Fibroblast of the conjunctiva (primary cell): Measurements from ENCODE around the gene PPDPF.
"Not testable (repeated sequence)": the region's sequence is repeated elsewhere in the genome, so short reads cannot be mapped to it uniquely, and the experiment has no call there.

Source experiments
- DNase-seq: peaks from one replicate; pipeline ENCODE4 v3.0.0-alpha.2; 2010; ENCODE audit warnings: low read depth

Gene PPDPF

DNA sequence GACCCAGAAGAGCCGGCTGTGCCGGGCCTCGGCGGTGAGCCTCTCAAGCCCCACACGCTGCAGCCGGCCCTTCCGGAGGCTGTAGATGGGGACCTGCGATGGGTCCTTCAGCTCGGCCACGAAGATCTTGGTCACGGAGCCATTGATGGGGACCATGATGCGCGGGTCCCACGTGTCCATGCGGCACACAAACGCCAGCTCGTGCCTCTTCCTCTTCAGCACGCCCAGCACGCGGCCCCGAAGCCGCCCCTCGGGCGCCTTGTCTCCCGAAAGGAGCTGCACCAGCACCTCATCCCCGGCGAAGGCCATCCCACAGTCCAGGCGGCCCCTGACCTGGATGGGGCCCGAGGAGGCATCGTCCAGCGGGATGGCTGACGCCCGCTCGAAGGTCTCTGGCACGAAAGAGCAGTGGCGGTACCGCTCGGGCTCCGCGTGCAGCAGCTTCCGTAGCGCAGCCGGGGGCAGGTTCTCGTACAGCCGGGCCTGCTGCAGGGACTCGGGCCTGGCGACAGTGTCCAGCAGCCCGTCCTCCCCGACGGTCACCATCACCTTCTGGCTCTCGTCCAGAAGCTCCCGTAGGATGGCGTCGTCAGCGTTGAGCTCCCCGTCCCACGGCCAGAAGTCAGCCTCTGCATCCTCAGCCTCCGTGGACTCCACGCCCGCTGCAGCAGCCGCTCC lies 44.6 kb downstream of the PPDPF start:
- no peak for DNase-seq

DNA sequence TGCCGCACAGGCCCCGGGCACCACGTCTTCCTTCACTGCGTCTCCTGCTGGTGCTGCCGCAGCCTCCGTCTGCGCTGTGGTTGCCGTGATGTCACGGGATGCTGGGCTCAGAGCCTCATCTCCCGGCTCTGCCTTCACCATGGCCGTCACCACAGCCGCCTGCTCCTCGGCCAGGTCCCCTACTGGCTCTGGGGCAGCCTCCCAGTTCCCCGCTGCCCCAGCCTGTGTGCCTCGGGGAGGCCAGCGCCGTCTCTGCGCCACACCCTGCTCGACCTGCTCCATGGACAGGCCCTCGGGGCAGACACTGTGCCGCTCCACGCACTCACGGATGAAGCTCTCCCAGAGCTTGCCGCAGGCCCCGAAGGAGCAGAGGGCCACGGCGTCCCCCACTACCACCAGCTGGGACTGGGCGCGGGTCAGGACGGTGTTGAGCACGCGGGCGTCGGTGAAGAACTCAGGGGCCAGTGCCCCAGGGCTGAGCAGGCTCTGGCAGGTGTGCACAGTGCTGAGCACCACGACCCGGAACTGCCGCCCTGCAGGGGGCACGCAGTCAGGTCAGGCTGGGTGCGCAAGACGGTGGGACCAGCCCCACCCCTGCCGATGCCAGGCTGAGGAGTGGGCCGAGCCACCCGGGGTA lies 45.3 kb downstream of the PPDPF start:
- DNase-seq: no peak

DNA sequence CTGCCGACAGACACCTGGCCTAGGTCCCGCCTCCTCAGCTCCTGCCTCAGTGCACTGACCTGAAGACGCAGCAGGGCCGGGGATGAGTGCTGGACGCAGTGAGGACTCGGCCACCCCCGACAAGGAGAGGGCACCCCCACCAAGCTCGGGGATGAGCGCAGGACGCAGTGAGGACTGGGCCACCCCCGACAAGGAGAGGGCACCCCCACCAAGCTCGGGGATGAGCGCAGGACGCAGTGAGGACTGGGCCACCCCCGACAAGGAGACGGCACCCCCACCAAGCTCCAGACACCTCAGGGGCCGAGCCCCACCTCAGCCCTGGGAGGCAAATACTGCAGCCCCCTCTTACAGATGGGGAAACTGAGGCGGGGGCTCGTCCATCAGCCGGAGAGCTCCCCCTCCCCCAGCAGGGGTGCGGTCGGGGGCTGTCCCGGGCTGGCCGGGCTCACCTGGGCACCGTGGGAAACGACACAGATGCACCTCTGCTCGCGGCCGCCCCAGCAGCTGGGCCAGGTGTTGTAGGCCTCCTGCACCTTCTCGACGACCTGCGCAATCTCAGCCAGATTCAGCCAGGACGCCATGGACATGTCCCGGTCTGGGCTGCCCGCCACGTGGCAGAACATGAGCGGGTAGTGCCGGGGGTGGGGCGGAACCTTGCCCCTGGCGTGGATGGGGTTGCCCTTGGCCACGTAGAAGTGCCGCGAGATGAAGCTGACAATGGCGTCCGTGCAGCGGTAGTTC lies 46.0 kb downstream of the PPDPF start:
- DNase-seq: no peak

DNA sequence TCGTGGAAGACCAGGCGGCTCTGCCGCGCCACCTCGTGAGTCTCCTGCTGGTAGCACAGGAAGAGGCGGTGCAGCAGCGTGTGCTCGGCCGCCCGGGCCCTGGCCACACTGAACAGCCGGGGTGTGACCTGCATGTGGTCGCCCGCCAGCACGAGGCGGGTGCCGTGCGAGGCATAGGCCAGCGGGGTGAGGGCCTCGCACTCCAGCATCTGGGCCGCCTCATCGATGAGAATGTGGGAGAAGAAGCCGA lies 46.5 kb downstream of the PPDPF start:
- DNase-seq: no peak

DNA sequence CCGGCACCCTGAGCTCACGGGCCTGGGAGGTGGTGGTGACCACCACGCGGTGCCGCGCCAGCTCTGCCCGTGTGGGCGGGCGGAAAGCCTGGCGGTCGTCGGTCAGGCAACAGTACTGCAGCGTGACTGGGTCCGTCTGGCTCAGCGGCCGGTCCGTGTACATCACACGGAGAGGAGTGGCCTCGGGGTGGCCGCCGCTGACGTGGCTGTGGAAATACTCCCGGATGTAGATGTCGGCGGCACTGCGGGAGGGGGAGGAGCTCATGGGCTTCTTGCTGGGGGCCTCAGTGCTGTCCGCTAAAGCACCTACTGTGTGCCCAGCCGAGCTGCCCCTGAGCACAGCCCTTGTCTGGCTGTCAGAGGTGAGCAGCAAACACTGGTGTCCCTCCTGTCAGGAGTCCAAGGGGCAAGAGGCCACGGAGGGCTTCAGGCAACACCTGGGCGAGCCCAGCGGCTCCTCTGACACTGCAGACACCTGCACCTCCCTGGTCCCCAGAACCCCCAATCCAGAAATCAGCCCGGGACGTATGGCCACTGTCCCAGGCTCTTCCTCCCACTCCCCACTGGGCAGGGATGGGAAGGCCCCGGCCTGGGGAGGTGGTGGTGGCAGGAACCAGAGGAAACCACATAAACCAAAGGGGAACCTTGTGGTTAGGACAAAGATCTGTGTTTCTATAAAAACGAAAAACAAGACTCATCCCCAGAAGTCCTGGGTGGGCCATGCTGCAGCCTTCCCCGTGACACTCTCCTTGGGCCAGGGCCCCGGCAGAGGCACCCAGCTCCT lies 47.0 kb downstream of the PPDPF start:
- DNase-seq: no peak

DNA sequence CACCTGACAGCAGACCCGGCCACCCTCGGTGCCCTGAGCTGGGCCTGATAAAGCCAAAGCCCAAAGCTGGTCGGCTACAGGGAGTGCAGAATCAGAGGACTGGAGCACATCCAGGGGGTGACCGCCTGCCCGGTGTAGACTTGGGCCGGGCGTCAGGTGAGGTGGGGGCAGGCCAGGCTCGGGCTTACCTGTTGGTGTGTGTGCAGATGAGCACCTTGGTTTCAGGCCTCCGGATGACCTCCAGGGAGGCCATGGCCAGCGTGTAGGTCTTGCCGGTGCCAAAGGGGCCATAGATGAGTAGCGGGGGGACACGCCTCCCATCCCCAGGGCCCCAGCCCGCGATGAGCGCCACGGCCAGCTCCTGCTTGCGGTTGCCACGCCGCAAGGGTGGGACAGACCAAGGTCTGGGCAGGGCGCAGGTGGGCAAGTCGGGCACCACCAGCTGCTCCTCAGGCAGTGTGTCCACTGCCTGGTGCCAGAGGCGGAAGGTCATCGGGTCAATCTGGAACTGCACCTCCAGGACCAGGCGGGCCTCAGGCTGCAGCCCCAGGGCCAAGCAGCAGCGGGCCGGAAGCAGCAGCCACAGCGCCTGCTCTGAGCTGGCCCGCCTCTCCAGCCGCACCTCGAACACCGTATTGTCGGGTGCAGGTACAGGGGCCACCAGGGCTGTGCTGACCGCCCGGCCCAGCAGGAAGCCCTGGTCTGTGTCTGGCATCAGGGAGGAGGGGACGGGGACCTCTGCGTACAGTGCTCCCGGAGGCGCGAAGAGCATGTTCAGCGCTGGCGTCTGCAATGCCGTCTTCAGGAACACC lies 47.8 kb downstream of the PPDPF start:
- no peak for DNase-seq

DNA sequence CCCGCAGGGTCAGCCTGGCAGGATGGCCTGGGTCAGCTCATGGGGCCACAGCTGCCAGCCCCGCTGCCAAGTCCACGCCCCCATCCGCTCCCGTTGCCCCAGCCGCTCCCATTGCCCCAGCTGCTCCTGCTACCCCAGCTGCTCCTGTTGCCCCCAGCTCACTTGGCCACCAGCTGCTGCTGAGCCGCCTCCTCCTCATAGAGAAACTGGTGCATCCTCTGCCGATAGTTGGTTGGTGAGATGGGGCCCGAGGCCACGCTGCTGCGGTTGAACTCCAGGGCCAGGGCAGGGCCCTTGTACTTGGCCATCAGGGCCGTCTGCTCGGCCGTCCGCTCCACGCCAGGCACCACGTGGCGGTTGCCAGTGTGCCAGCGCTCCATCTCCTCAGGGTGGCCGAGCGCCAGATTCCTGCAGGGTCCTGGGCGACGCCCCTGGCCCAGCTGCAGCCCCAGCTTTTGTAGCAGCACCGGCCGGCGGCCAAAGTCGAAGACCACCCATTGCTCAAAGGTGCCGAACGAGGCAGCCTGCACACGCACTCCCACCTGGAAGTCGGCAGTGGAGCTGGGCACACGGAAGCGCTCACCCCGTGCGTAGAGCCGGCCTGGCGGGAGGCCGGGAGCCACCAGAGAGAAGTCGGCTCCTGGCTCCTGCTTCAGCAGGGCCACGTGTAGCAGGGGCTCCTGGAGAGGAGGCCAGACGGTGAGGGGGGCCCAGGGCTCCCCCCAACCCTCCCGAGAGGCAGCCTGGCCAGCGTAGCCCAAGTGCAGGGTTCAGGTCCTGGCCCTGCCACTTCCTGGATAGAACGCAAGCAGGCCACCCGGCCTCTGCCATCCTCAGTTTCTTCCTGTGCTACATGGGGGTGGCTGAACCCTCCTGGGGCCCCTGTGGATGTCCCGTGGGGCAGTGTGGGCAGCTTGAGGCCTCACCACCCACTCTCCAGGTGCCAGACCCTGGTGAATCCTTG lies 48.7 kb downstream of the PPDPF start:
- no peak for DNase-seq

DNA sequence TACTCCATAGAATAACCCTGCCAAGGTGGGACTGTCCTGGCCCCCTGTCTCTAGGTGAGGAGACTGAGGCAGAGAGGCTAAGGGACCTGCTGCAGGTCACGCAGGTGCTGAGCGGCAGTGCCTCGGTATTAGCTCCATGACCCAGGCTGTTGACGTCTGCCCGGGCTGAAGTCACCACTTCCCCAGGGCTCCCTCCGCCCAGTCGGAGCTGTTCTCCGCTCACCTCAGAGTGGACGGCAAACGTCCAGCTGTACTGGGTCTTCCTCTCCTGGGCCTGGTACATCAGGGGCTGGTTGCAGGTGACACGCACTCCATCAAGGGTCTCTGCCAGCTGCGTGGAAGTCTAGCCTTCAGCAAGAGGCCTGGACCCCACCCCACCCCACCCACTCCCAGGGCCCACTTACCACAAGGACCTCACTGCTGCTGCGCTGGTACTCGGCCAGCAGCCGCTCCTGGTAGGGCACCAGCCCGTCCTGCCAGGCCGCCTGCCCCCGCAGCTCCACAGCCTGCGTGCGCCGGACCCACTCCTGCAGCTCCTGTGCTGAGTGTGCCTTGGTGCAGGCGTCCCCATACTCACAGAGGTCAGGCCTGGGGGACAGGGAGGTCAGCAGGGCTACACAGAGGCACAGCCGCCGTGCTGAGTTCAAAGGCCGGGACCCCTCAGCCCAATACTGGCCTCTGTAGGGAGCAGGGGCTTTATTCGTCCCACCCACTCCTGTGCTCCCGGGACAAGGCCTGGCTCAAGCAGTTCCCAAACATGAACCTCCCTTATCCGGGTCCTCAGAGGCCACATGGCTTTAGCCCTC lies 49.9 kb downstream of the PPDPF start:
- DNase-seq: no peak

DNA sequence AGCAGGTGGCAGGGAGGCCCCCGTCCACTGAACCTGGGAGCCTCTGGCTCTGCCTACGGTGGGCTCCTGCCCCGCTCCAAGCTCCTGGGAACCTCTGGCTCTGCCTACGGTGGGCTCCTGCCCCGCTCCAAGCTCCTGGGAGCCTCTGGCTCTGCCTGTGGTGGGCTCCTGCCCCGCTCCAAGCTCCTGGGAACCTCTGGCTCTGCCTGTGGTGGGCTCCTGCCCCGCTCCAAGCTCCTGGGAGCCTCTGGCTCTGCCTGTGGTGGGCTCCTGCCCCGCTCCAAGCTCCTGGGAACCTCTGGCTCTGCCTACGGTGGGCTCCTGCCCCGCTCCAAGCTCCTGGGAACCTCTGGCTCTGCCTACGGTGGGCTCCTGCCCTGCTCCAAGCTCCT lies 50.5 kb downstream of the PPDPF start:
- DNase-seq: not testable (repeated sequence)
